GM21526 (cell line): Measurements from ENCODE around the gene SLIT3.

Experiments used
- ATAC-seq: cut with Tn5 transposase; IDR thresholded peaks from one replicate; pipeline ENCODE4 v1.9.1; 2021; ENCODE audit warnings: moderate library complexity; ENCODE audit not compliant: unreplicated experiment, low FRiP score

SLIT3 gene

GRCh38 chr5:168917947-168918600, 382.9 kb downstream of the SLIT3 start:
- ATAC-seq = no peak

GRCh38 chr5:168916852-168917251, 384.1 kb downstream of the SLIT3 start:
- no peak for ATAC-seq

- ATAC-seq = no peak
Measured at GRCh38 chr5:168916266-168916665, 384.7 kb downstream of the SLIT3 start.

GRCh38 chr5:168914491-168914890, 386.4 kb downstream of the SLIT3 start:
- ATAC-seq = no peak

GRCh38 chr5:168910874-168911273, 390.1 kb downstream of the SLIT3 start:
- ATAC-seq = no peak

- no peak for ATAC-seq
Measured at GRCh38 chr5:168908207-168908606, 392.7 kb downstream of the SLIT3 start.

GRCh38 chr5:168903061-168903460, 397.9 kb downstream of the SLIT3 start:
- no peak for ATAC-seq

- ATAC-seq = no peak
Measured at GRCh38 chr5:168899673-168900072, 401.3 kb downstream of the SLIT3 start.

GRCh38 chr5:168899264-168899663, 401.7 kb downstream of the SLIT3 start:
- no peak for ATAC-seq

- no peak for ATAC-seq
Measured at GRCh38 chr5:168898247-168898911, 402.6 kb downstream of the SLIT3 start.

- no peak for ATAC-seq
Measured at GRCh38 chr5:168897387-168898122, 403.4 kb downstream of the SLIT3 start.

GRCh38 chr5:168895295-168896071, 405.5 kb downstream of the SLIT3 start:
- ATAC-seq = no peak

GRCh38 chr5:168893283-168893682, 407.7 kb downstream of the SLIT3 start:
- no peak for ATAC-seq

- no peak for ATAC-seq
Measured at GRCh38 chr5:168892618-168893186, 408.2 kb downstream of the SLIT3 start.

- no peak for ATAC-seq
Measured at GRCh38 chr5:168890816-168891812, 409.8 kb downstream of the SLIT3 start.

- no peak for ATAC-seq
Measured at GRCh38 chr5:168889039-168889438, 411.9 kb downstream of the SLIT3 start.

- ATAC-seq = no peak
Measured at GRCh38 chr5:168887931-168888330, 413.0 kb downstream of the SLIT3 start.

- ATAC-seq = no peak
Measured at GRCh38 chr5:168886157-168886556, 414.8 kb downstream of the SLIT3 start.
